GM06990 (cell line): ENCODE measurements around the gene PRDM2.

Experiments
- DNase-seq: peaks from one replicate; pipeline ENCODE4 v3.0.0-alpha.2; 2011; ENCODE audit not compliant: insufficient read length; ENCODE audit errors: extremely low read depth
- H3K27me3 ChIP-seq: replicated peaks from 2 replicates; pipeline ENCODE4 v1.6.0; 2011; ENCODE audit warnings: low read length; ENCODE audit not compliant: control insufficient read depth, insufficient read depth
- H3K36me3 ChIP-seq: 2 replicates; pipeline ENCODE4 v1.5.1; 2011; ENCODE audit warnings: low read length; ENCODE audit not compliant: control insufficient read depth, insufficient read depth
- H3K4me3 ChIP-seq: replicated peaks from 2 replicates; pipeline ENCODE4 v1.5.1; 2011; ENCODE audit warnings: low read depth, mild to moderate bottlenecking, control low read depth, low read length
- CTCF ChIP-seq: IDR thresholded peaks from 2 replicates; pipeline ENCODE4 v1.5.1; 2011; ENCODE audit warnings: low read length, control low read depth, mild to moderate bottlenecking, inconsistent platforms; ENCODE audit not compliant: insufficient read depth, poor library complexity, severe bottlenecking

PRDM2 gene

GRCh38 chr1:13829152-13829769 is 129.3 kb downstream of the PRDM2 start:
- Histone ChIP-seq H3K36me3 (no peaks in the 10 kb centered on the region), H3K4me3 (no peak overlapping the region), H3K27me3 (no peaks in the 10 kb centered on the region; the same call in 1 of the 2 replicates)
- DNase-seq = no peak
- no peak for TF ChIP-seq CTCF

DNA sequence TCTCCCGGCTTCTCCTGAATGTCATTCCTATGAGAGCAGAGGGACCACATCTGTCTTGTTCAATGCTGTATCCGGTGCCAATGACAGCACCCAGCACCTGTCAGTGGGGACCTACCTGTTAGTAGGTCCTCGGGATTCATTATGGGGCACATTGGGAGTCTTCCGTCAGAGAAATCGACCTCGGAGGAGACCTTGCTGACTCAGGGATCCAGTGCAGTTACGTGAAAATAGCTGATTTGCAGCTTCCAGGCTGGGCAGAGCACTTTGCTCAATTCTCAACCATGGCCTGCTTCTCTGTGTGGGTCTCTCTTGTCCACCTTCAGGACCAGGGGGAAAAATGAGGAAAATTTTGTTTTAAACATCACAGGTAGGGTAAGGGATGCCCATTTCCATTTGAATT is 130.2 kb downstream of the PRDM2 start:
- H3K4me3 ChIP-seq = no peak overlapping the region
- H3K36me3 ChIP-seq = no peaks in the 10 kb centered on the region
- H3K27me3 ChIP-seq = no peaks in the 10 kb centered on the region; the same call in 1 of the 2 replicates
- TF ChIP-seq CTCF = no peak
- no peak for DNase-seq

- no peak overlapping the region for H3K4me3 ChIP-seq
- no peaks in the 10 kb centered on the region for H3K36me3 ChIP-seq
- TF ChIP-seq CTCF = no peak
- no peak for DNase-seq
- H3K27me3 ChIP-seq = no peaks in the 10 kb centered on the region; the same call in 1 of the 2 replicates
Observed at GRCh38 chr1:13830616-13831280, 130.8 kb downstream of the PRDM2 start.

DNA sequence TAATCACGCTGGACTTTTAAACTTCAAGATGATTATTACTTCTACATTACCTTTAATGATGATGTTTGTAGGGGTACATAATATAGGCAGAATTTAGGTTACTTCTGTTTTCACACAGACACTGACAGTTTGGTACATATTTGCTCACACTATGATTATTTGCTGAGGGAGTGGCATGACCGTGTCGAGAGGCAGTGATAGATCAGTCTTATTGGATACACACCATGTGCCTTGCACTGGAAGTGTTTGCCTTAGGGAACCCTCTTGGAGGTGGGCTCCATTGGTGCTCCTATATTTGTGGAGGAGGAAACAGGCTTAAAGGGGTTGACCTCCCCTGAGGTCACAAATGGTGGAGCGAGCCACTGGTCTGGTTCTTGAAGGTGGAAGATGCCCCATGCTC is 132.1 kb downstream of the PRDM2 start:
- no peak for TF ChIP-seq CTCF
- H3K4me3 ChIP-seq = no peak overlapping the region
- H3K36me3 ChIP-seq = no peaks in the 10 kb centered on the region
- no peak for DNase-seq
- H3K27me3 ChIP-seq = no peaks in the 10 kb centered on the region; the same call in 1 of the 2 replicates

GRCh38 chr1:13832536-13832935 is 132.5 kb downstream of the PRDM2 start:
- no peaks in the 10 kb centered on the region; the same call in 1 of the 2 replicates for H3K27me3 ChIP-seq
- no peak for TF ChIP-seq CTCF
- H3K36me3 ChIP-seq = no peaks in the 10 kb centered on the region
- DNase-seq = no peak
- H3K4me3 ChIP-seq = no peak overlapping the region
